ENCODE data around the gene PEX11G.

PEX11G gene

GRCh38 chr19:7488736-7489353 is at the start of gene PEX11G:
Gene PEX11G, minus strand, starts transcription at chr19:7489035. Its CDS starts 25 bp downstream, at chr19:7489010.
- DNase-seq (ENCODE audit: low spot score), result peak; percentile 88

GRCh38 chr19:7535998-7536695 is 47.3 kb upstream of the PEX11G start:
- DNase-seq (ENCODE audit: low spot score), result no peak

GRCh38 chr19:7535047-7535997 is 46.5 kb upstream of the PEX11G start, which contains the start of gene PNPLA6:
Gene PNPLA6, plus strand, starts transcription at chr19:7535717. Its CDS starts 72 bp downstream, at chr19:7535789.
- DNase-seq (ENCODE audit: low spot score), result peak; percentile 90

GRCh38 chr19:7534531-7535046 is 45.8 kb upstream of the PEX11G start:
- DNase-seq (ENCODE audit: low spot score), result peak; percentile 18

- DNase-seq (ENCODE audit: low spot score), result peak; percentile 88
Measured at GRCh38 chr19:7533925-7534480, 45.2 kb upstream of the PEX11G start.

- no peak for DNase-seq (ENCODE audit: low spot score)
Measured at GRCh38 chr19:7533281-7533885, 44.5 kb upstream of the PEX11G start.

- no peak for DNase-seq (ENCODE audit: low spot score)
Measured at GRCh38 chr19:7529610-7530490, 41.0 kb upstream of the PEX11G start.

- DNase-seq (ENCODE audit: low spot score), result no peak
Measured at GRCh38 chr19:7529246-7529600, 40.4 kb upstream of the PEX11G start.

- DNase-seq (ENCODE audit: low spot score), result no peak
Measured at GRCh38 chr19:7528522-7529245, 39.8 kb upstream of the PEX11G start.

- DNase-seq (ENCODE audit: low spot score), result no peak
Measured at GRCh38 chr19:7528192-7528519, 39.3 kb upstream of the PEX11G start.

GRCh38 chr19:7527516-7528191 is 38.8 kb upstream of the PEX11G start:
- DNase-seq (ENCODE audit: low spot score), result no peak

- DNase-seq (ENCODE audit: low spot score), result no peak
Measured at GRCh38 chr19:7526059-7526929, 37.5 kb upstream of the PEX11G start.

- DNase-seq (ENCODE audit: low spot score), result no peak
Measured at GRCh38 chr19:7524992-7525739, 36.3 kb upstream of the PEX11G start.

GRCh38 chr19:7524523-7524922 is 35.7 kb upstream of the PEX11G start:
- DNase-seq (ENCODE audit: low spot score), result no peak

- DNase-seq (ENCODE audit: low spot score), result no peak
Measured at GRCh38 chr19:7522923-7523667, 34.3 kb upstream of the PEX11G start.

GRCh38 chr19:7522072-7522922 is 33.5 kb upstream of the PEX11G start, which contains the start of gene MCOLN1:
Gene MCOLN1, plus strand, starts transcription at chr19:7522624. Its CDS starts 127 bp downstream, at chr19:7522751.
- DNase-seq (ENCODE audit: low spot score), result peak; percentile 99

Data from CD4-positive, alpha-beta T cell treated with Interleukin-2 at 100 ng/mL for 4 hours (primary cell).